HCT116 (cell line): Measurements from ENCODE around the gene XNDC1N. TPM values are rescaled to one million over a fixed set of nuclear protein-coding genes. Genes with fewer than 3 reads are reported as not detected.

Source experiments
- ATAC-seq: fragments of 200-7000 bp; cut with Tn5 transposase; 2 replicates; pipeline ENCODE4 v1.9.1; 2020; ENCODE audit warnings: mild to moderate bottlenecking, moderate library complexity
- BruUV-seq: library from RNA; stranded (reverse); fragments of 400-500 nt; replicated peaks from 2 replicates; lab custom pipeline; 2021; lab: Mats Ljungman, UMichigan
- CTCF ChIA-PET: fragments of 300-600 bp; sonication (Branson Sonifier 250); formaldehyde crosslinking; loops from one replicate; lab custom pipeline; 2021; ENCODE audit warnings: antibody characterized with exemption; lab: Charles Lee
- POLR2A ChIA-PET: fragments of 300-600, 350-600 bp; sonication (Branson Sonifier 250); formaldehyde crosslinking; loops from one replicate; lab custom pipeline; 2021; ENCODE audit warnings: antibody characterized with exemption; lab: Charles Lee
- RAD21 ChIA-PET, 2 experiments: fragments of 300-600 bp; sonication (Branson Sonifier 250); formaldehyde crosslinking; loops; one replicate each; lab custom pipeline; 2023; ENCODE audit warnings: low total read pairs in 2 of 2; ENCODE audit not compliant: uncharacterized antibody in 2 of 2, unreplicated experiment in 2 of 2, low non-redundant PET in 1 of 2; lab: Charles Lee
- DNase-seq: peaks from one replicate; pipeline ENCODE4 v3.0.0-alpha.2; 2010; ENCODE audit warnings: low read depth, low spot score
- H2AFZ ChIP-seq: fragments of 200-600 bp; shearing (Covaris generic), sonication (generic); 2 replicates; pipeline ENCODE4 v1.6.1; 2017; ENCODE audit warnings: low read depth, mixed run types, mixed read lengths, antibody characterized with exemption, low read length; ENCODE audit not compliant: poor library complexity, severe bottlenecking
- H3K27ac ChIP-seq: 2 replicates; pipeline ENCODE4 v1.5.1; 2012; ENCODE audit warnings: low read depth, low read length
- H3K27me3 ChIP-seq: fragments of 200-600 bp; sonication (generic); 2 replicates; pipeline ENCODE4 v1.6.1; 2016; ENCODE audit warnings: mixed run types, low read length, mixed read lengths; ENCODE audit not compliant: insufficient read depth
- H3K36me3 ChIP-seq, 2 experiments: fragments of 200-500 bp in 1 of 2; fragments of 200-600 bp in 1 of 2; sonication (Bioruptor generic) in 1 of 2; sonication (generic) in 1 of 2; 2 replicates each; pipeline versions ENCODE4 v1.5.1 to v1.6.1; 2014 to 2016; ENCODE audit warnings: low read length in 2 of 2, inconsistent platforms in 1 of 2, mixed read lengths in 1 of 2, mixed run types in 1 of 2; ENCODE audit not compliant: insufficient read depth in 2 of 2, control insufficient read depth in 1 of 2
- H3K4me1 ChIP-seq, 2 experiments: fragments of 200-600 bp in 1 of 2; sonication (generic) in 1 of 2; 2 replicates each; pipeline versions ENCODE4 v1.5.1 to v1.6.1; 2012 to 2017; ENCODE audit warnings: low read length in 2 of 2, inconsistent platforms in 1 of 2, mild to moderate bottlenecking in 1 of 2, mixed read lengths in 1 of 2, mixed run types in 1 of 2, moderate library complexity in 1 of 2; ENCODE audit not compliant: insufficient read depth in 2 of 2, control insufficient read depth in 1 of 2
- H3K4me2 ChIP-seq: fragments of 200-600 bp; sonication (generic); 2 replicates; pipeline ENCODE4 v1.6.1; 2017; ENCODE audit warnings: mixed run types, low read length, mixed read lengths
- H3K4me3 ChIP-seq, 2 experiments: fragments of 200-600 bp in 1 of 2; sonication (generic) in 1 of 2; replicated peaks in 1 of 2; 2 replicates each; pipeline ENCODE4 v1.5.1; 2011 to 2016; ENCODE audit warnings: low read length in 2 of 2, control low read depth in 1 of 2, low read depth in 1 of 2, mild to moderate bottlenecking in 1 of 2, mixed read lengths in 1 of 2, mixed run types in 1 of 2
- H3K79me2 ChIP-seq: fragments of 200-600 bp; sonication (generic); 2 replicates; pipeline ENCODE4 v1.6.1; 2017; ENCODE audit warnings: mild to moderate bottlenecking, mixed run types, low read length, moderate library complexity, mixed read lengths; ENCODE audit not compliant: insufficient read depth
- H3K9ac ChIP-seq: fragments of 200-600 bp; sonication (generic); 2 replicates; pipeline ENCODE4 v1.6.1; 2016; ENCODE audit warnings: low read length, mixed read lengths
- H3K9me2 ChIP-seq: fragments of 200-600 bp; sonication (generic), shearing (Covaris generic); 2 replicates; pipeline ENCODE4 v1.6.1; 2017; ENCODE audit warnings: mixed run types, mild to moderate bottlenecking, moderate library complexity; ENCODE audit not compliant: insufficient read depth
- H3K9me3 ChIP-seq, 2 experiments: fragments of 200-500 bp in 1 of 2; fragments of 200-600 bp in 1 of 2; sonication (Bioruptor generic) in 1 of 2; sonication (generic) in 1 of 2; 2 replicates each; pipeline ENCODE4 v1.6.1; 2014 to 2017; ENCODE audit warnings: low read length in 2 of 2, mixed read lengths in 2 of 2, inconsistent platforms in 1 of 2, low read depth in 1 of 2, mild to moderate bottlenecking in 1 of 2, mixed run types in 1 of 2, moderate library complexity in 1 of 2; ENCODE audit not compliant: control insufficient read depth in 1 of 2, insufficient read depth in 1 of 2
- H4K20me1 ChIP-seq: fragments of 200-600 bp; sonication (generic), shearing (Covaris generic); 2 replicates; pipeline ENCODE4 v1.6.1; 2017; ENCODE audit warnings: mixed run types, mild to moderate bottlenecking, moderate library complexity; ENCODE audit not compliant: insufficient read depth
- CTCF ChIP-seq, 3 experiments: fragments of 200-600 bp in 1 of 3; sonication (generic) in 1 of 3; IDR thresholded peaks in 2 of 3; conservative IDR thresholded peaks in 1 of 3; 2 replicates each; pipeline ENCODE4 v1.5.1; 2012 to 2017; ENCODE audit warnings: low read depth in 2 of 3, low read length in 2 of 3, antibody characterized with exemption in 1 of 3, borderline replicate concordance in 1 of 3, control low read depth in 1 of 3, mild to moderate bottlenecking in 1 of 3, mixed read lengths in 1 of 3, mixed run types in 1 of 3, moderate library complexity in 1 of 3; ENCODE audit not compliant: insufficient read depth in 1 of 3
- EZH2 ChIP-seq: fragments of 200-600 bp; sonication (generic); IDR thresholded peaks from 2 replicates; pipeline ENCODE4 v1.6.1; 2017; ENCODE audit warnings: antibody characterized with exemption, mixed run types
- JUND ChIP-seq: IDR thresholded peaks from 2 replicates; pipeline ENCODE4 v1.6.1; 2012
- POLR2AphosphoS5 ChIP-seq: IDR thresholded peaks from 2 replicates; pipeline ENCODE4 v1.6.1; 2011; ENCODE audit warnings: mild to moderate bottlenecking, low read depth, low read length, moderate library complexity
- RAD21 ChIP-seq: IDR thresholded peaks from 2 replicates; pipeline ENCODE4 v1.6.1; 2012; ENCODE audit warnings: low read depth, mild to moderate bottlenecking
- SP1 ChIP-seq: IDR thresholded peaks from 2 replicates; pipeline ENCODE4 v1.6.1; 2012; ENCODE audit warnings: low read depth
- ZBTB33 ChIP-seq: IDR thresholded peaks from 2 replicates; pipeline ENCODE4 v1.6.1; 2011; ENCODE audit warnings: mild to moderate bottlenecking, low read length, moderate library complexity; ENCODE audit not compliant: insufficient replicate concordance; ENCODE audit errors: extremely low read depth
- ZNF274 ChIP-seq: fragments of 200-500 bp; sonication (Bioruptor generic); IDR thresholded peaks from 2 replicates; pipeline ENCODE4 v1.6.1; 2014; ENCODE audit warnings: mild to moderate bottlenecking, low read depth, low read length, inconsistent platforms
- intact Hi-C: fragments of 100-400 bp; cut with micrococcal nuclease; formaldehyde crosslinking; loops from 2 replicates; pipeline ENCODE4 v1.10.0; 2022
- total RNA-seq: library from RNA; stranded (reverse); gene quantifications from one replicate; pipeline ENCODE4 v1.2.1, GENCODE V29; 2021; ENCODE audit not compliant: unreplicated experiment

The XNDC1N gene
- total RNA-seq, 1 experiment from 2014 or later = 7.5 TPM

- TF ChIP-seq ZBTB33 = no peak
- no peak for TF ChIP-seq EZH2
Measured at GRCh38 chr11:71962428-71963038, 34.1 kb upstream of the XNDC1N start (continued).

- H3K27ac ChIP-seq = no peak overlapping the region
- DNase-seq = no peak
- no peaks in the 10 kb centered on the region for H3K4me1 ChIP-seq
- TF ChIP-seq ZBTB33 (no peak), CTCF (IDR thresholded peaks at IDR 0.05 in 2 of 3, conservative IDR thresholded peaks at IDR 0.05 in 1 of 3; ENCODE audit: borderline replicate concordance in 1 of 3, insufficient read depth in 1 of 3, low read depth in 2 of 3, low read length in 2 of 3) (no peak), RAD21 (no peak), JUND (no peak), SP1 (no peak), ZNF274 (no peak), POLR2AphosphoS5 (no peak)
- no peak overlapping the region for H3K9ac ChIP-seq
- intact Hi-C loops = no loop called here
- no peak for ATAC-seq
- H3K79me2 ChIP-seq = peaks cover 57% of the 10 kb centered on the region
- no peak overlapping the region for H3K4me3 ChIP-seq
- ChIA-PET CTCF (no interaction called here), POLR2A (no interaction called here), RAD21 (no interaction called here)
- BruUV-seq = no TSS peak
- H3K9me2 ChIP-seq = no peaks in the 10 kb centered on the region
- no peaks in the 10 kb centered on the region for H3K9me3 ChIP-seq
- H3K4me2 ChIP-seq = no peak overlapping the region
- H3K36me3 ChIP-seq = peaks cover 0 to 6% of the 10 kb centered on the region in 2 experiments; a peak in 1 of 4 replicates
- no peak overlapping the region for H2AFZ ChIP-seq
- H4K20me1 ChIP-seq = no peaks in the 10 kb centered on the region; the same call in 1 of the 2 replicates
- no peaks in the 10 kb centered on the region for H3K27me3 ChIP-seq
Measured at GRCh38 chr11:71955898-71956456, 27.6 kb upstream of the XNDC1N start.
